ENCODE measurements around the gene CFAP92. TPM values are rescaled to one million over a fixed set of nuclear protein-coding genes. Genes with fewer than 3 reads are reported as not detected.

Gene CFAP92
- total RNA-seq, 4 donors from 2014 or later = 0.40 to 2.5 (median 0.57) TPM

DNA sequence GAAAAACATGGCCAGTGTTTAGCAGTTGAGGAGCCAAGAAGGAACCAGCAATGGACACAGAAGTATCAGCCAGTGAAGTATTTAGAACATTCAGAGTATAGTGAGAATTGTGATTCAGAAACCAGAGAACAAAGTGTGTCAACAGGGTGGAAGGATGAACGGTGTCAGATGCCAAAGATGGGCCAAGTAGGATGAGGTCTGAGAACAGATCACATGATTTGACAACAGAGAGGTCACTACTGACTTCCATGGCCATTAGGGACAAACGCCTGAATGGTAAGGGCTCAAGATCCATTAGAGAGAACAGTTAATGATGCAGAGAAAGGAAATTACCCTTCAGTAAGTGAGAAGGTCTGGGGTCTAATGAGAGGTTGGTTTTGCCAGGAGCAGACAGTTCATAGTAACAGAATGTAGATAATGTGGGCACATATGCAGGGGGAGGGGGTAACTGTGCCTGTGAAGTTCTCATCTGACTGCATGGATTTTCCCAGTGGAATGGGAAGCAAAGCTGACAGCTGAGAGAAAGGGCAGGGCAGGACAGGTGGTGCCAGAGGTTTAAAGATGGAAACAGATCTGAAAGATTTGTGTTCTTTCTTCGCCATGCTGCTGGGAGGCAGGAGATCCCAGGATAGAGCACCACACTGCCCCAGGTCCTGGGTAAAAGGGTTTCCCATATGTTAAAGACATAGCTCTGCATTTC lies 119.2 kb downstream of the CFAP92 start:
- DNase-seq = no peak
- TF ChIP-seq, protein P1, sequence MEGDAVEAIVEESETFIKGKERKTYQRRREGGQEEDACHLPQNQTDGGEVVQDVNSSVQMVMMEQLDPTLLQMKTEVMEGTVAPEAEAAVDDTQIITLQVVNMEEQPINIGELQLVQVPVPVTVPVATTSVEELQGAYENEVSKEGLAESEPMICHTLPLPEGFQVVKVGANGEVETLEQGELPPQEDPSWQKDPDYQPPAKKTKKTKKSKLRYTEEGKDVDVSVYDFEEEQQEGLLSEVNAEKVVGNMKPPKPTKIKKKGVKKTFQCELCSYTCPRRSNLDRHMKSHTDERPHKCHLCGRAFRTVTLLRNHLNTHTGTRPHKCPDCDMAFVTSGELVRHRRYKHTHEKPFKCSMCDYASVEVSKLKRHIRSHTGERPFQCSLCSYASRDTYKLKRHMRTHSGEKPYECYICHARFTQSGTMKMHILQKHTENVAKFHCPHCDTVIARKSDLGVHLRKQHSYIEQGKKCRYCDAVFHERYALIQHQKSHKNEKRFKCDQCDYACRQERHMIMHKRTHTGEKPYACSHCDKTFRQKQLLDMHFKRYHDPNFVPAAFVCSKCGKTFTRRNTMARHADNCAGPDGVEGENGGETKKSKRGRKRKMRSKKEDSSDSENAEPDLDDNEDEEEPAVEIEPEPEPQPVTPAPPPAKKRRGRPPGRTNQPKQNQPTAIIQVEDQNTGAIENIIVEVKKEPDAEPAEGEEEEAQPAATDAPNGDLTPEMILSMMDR (IDR thresholded peaks at IDR 0.05) = no peak
- TF ChIP-seq POLR2A (IDR thresholded peaks at IDR 0.05) = no peak
- intact Hi-C loops (cut with DNase I) = no loop called here
- Histone ChIP-seq H3K27ac (no peak overlapping the region), H3K36me3 (no peaks in the 10 kb centered on the region), H3K4me3 (replicated peaks in 1 of 3) (no peak overlapping the region), H3K9me3 (no peaks in the 10 kb centered on the region), H3K4me1 (peaks cover 9 to 11% of the 10 kb centered on the region in 2 donors), H3K27me3 (no peaks in the 10 kb centered on the region)
- 33 to 48% methylated on average over 3 of the region's 3 CpGs for WGBS, 2 donors

DNA sequence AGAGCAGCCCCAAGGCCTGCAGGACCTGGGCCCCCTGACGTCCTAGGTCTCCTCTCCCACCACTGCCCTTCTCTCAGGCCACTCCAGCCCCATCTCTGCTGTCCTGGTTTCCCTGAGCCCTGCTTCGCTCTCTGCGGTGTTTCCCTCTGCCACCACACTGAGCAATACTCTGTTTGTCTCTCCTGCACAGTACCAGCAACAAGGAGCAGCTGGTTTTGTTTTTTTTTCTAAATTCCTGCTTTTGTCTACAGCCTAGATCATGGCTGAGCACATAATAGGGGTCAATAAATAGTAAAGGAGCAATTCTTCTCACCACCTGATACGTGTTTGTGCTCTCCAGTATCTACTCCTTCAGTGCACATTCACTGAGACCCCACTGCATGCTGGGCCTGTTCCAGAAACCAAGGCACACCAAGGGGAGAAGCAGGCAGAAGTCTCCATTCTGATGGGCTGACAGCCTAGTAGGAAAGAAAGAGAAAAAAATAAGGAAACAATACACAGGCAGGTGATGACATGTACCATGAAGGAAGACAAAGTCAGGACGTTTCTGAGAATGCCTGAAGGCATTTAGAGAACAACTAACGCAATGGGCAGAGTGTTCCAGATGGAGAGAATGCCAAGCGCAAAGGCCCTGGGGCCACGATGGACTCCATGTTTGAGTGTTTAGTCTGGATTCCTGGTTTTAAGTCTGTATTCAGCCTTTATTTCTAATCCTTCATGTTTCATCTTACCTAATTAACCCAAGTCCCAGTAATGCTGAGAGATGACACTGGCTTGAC lies 120.4 kb downstream of the CFAP92 start:
- H3K9me3 ChIP-seq = no peaks in the 10 kb centered on the region
- DNase-seq = no peak
- 64 to 69% methylated on average over 8 of the region's 8 CpGs for WGBS, 2 donors
- H3K4me1 ChIP-seq = peaks cover 7 to 9% of the 10 kb centered on the region in 2 donors
- no peak overlapping the region for H3K4me3 ChIP-seq (replicated peaks in 1 of 3)
- no peaks in the 10 kb centered on the region for H3K27me3 ChIP-seq
- no peak overlapping the region for H3K27ac ChIP-seq
- H3K36me3 ChIP-seq = no peaks in the 10 kb centered on the region
- intact Hi-C loops (cut with DNase I) = no loop called here
- TF ChIP-seq POLR2A (IDR thresholded peaks at IDR 0.05) = no peak
- TF ChIP-seq, protein P1 (IDR thresholded peaks at IDR 0.05) = no peak

DNA sequence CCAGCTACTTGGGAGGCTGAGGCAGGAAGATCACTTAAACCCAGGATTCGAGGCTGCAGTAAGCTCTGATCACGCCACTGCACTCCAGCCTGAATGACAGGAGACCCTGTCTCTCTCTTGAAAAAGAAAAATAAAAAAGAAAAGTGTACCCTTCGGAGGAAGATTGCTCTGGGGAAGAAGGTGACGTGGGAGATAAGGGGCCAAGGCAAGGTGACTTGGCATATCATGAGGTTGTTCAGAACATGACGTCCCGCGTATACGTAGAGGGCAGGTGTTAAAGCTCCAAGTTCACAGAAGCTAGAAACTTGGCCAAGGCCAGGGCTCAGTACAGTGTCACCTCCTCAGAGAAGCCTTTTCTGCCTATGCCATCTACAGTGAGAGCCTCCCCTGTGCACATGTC lies 121.1 kb downstream of the CFAP92 start:
- Histone ChIP-seq H3K27ac (no peak overlapping the region), H3K36me3 (no peaks in the 10 kb centered on the region), H3K27me3 (no peaks in the 10 kb centered on the region), H3K4me1 (peaks cover under 1 to 2% of the 10 kb centered on the region in 2 donors), H3K4me3 (replicated peaks in 1 of 3) (no peak overlapping the region), H3K9me3 (no peaks in the 10 kb centered on the region)
- TF ChIP-seq POLR2A (IDR thresholded peaks at IDR 0.05) = no peak
- TF ChIP-seq, protein P1 (IDR thresholded peaks at IDR 0.05) = no peak
- intact Hi-C loops (cut with DNase I) = no loop called here
- 92 to 93% methylated on average over 8 of the region's 8 CpGs for WGBS, 2 donors
- no peak for DNase-seq

DNA sequence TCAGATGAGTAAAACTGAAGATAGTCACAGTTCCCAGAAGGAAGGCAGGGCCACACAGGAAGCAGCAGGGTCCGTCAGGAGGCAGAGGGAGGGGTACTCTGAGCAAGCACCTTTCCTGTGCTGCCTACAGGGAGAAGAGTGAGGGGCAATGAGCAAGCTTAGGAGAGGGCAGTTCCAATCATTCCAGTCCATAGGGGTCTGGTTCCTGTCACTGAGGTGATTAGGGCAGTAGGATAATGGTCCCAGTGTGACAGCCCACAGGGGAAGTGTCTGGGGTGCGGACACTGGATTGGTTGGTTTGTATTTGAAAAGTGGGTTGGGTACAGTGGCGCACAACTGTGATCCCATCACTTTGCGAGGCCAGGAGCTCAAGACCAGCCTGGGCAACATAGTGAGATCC lies 121.6 kb downstream of the CFAP92 start:
- H3K9me3 ChIP-seq = no peaks in the 10 kb centered on the region
- H3K27ac ChIP-seq = no peak overlapping the region
- 89 to 92% methylated on average over 4 of the region's 4 CpGs for WGBS, 2 donors
- no peaks in the 10 kb centered on the region for H3K36me3 ChIP-seq
- H3K4me1 ChIP-seq = no peaks in the 10 kb centered on the region
- no peak for DNase-seq
- no peak overlapping the region for H3K4me3 ChIP-seq (replicated peaks in 1 of 3)
- H3K27me3 ChIP-seq = no peaks in the 10 kb centered on the region
- intact Hi-C loops (cut with DNase I) = no loop called here
- TF ChIP-seq POLR2A (IDR thresholded peaks at IDR 0.05) = no peak
- TF ChIP-seq, protein P1 (IDR thresholded peaks at IDR 0.05) = no peak

DNA sequence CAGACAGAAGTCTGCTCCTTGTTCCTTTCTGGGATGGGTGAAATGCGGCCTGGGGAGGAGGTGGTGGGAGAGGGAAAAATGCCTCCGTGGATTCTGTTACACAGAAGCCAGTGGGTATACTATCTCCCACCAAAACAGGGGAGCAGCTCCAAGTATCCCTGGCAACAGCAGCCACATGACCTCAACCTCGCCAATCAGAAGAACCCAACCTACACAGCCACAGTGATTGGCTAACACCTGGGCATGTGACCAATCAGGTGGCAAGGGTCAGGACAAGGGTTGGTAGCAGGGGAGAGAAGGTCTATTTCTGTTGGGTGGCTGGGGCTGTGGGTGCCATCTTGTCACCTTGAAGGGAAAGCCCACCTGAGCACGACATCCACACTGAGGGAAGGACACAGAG lies 123.5 kb downstream of the CFAP92 start:
- Histone ChIP-seq H3K9me3 (no peaks in the 10 kb centered on the region), H3K4me1 (no peaks in the 10 kb centered on the region), H3K27ac (no peak overlapping the region), H3K27me3 (no peaks in the 10 kb centered on the region), H3K36me3 (no peaks in the 10 kb centered on the region), H3K4me3 (replicated peaks in 1 of 3) (no peak overlapping the region)
- intact Hi-C loops (cut with DNase I) = no loop called here
- no peak for DNase-seq
- TF ChIP-seq, protein P1 (IDR thresholded peaks at IDR 0.05) = no peak
- TF ChIP-seq POLR2A (IDR thresholded peaks at IDR 0.05) = no peak
- 91 to 100% methylated on average over 4 of the region's 4 CpGs for WGBS, 2 donors

Measured in thyroid gland (tissue), 4 donors.